Activated naive CD4-positive, alpha-beta T cell treated with Interleukin-2 at 50 U/mL for 16 hours (primary cell): ENCODE measurements around the gene LMOD3.

ENCODE experiments used
- DNase-seq: peaks from one replicate; pipeline ENCODE4 v3.0.0-alpha.2; 2020

LMOD3 gene

GRCh38 chr3:69121513-69121912, 882 bp downstream of the LMOD3 start:
- DNase-seq, result no peak

- DNase-seq, result peak; percentile 83
These were observed 1.4 kb downstream of the LMOD3 start for GRCh38 chr3:69120879-69121464.

GRCh38 chr3:69119681-69120080, 2.7 kb downstream of the LMOD3 start:
- DNase-seq, result no peak

DNA sequence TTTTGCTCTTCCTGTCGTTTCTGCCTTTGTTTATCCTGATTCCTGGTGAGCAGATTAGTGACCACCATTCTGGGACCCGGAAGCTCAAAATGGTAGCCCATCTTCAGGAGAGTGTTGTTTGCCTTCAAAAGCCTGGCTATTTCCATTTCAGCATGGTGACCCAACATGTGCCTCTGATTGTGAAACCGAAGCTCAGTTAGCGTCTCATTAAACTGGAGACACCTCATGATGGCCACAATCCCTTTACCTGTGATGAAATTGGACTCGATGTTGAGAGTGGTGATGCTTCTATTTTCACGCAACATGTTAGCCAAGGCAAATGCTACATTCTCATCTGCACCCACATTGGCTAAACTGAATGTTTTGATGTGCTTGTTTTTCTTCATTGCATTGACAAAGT, 3.3 kb downstream of the LMOD3 start:
- no peak for DNase-seq

- DNase-seq, result no peak
These were observed 3.8 kb downstream of the LMOD3 start for GRCh38 chr3:69118555-69118954.

- no peak for DNase-seq
These were observed 5.5 kb downstream of the LMOD3 start for GRCh38 chr3:69116897-69117296.

- DNase-seq, result no peak
These were observed 6.2 kb downstream of the LMOD3 start for GRCh38 chr3:69116162-69116561.

GRCh38 chr3:69115731-69116130, 6.7 kb downstream of the LMOD3 start:
- no peak for DNase-seq

- DNase-seq, result no peak
These were observed 8.9 kb downstream of the LMOD3 start for GRCh38 chr3:69113536-69113935.

- DNase-seq, result no peak
These were observed 11.4 kb downstream of the LMOD3 start for GRCh38 chr3:69110941-69111546.

DNA sequence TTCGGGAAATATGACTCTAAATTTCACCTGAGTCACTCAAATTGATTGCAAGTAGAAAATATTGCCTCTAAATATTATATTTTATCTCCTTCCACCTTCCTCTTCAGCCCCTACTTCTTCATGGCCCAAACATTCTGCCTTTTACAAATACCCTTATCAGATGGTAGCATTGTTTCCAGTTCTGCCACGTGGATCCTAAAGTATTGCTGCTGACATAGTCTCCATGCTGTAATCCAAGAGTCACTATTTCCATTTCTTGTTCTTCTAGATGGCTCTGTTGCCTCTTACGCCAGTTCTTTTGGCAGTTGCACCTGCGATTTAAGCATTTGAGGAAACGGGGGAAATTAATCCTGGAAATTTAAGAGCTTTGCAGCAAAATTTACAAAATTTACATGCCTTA, 13.6 kb downstream of the LMOD3 start:
- no peak for DNase-seq

- DNase-seq, result no peak
These were observed 14.6 kb downstream of the LMOD3 start for GRCh38 chr3:69107841-69108240.

DNA sequence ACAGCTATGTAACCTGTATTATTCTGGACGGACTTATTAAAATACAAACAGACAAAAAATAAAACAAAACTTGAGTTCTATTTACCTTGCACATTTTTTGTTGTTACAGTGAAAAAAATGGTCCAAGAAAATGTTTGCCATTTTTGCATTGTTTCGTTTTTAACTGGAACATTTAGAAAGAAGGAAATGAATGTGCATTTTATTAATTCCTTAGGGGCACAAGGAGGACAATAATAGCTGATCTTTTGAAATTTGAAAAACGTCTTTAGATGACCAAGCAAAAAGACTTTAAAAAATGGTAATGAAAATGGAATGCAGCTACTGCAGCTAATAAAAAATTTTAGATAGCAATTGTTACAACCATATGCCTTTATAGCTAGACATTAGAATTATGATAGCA, 17.1 kb downstream of the LMOD3 start:
- DNase-seq, result no peak

GRCh38 chr3:69104586-69104985, 17.8 kb downstream of the LMOD3 start:
- DNase-seq, result no peak

GRCh38 chr3:69103123-69103522, 19.3 kb downstream of the LMOD3 start:
- no peak for DNase-seq

GRCh38 chr3:69102384-69102783, 20.0 kb downstream of the LMOD3 start:
- no peak for DNase-seq

DNA sequence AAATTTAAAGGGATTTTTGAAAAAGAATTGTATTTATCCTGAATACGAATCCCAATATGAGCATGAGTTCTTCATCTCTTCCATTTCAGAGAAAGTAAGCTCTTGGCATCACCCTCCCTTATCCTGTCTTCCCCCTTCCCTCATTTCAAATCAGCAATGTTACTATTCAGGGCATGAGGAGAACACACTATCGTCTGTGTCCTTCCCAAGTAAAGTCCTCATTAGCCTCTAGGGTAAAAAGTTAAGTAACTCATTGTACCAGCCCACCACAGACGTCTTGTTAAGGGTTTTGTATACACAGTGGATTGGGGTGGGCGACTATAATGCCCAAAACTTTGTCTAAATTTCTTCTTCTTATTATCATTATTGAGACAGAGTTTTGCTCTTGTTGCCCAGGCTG, 22.8 kb downstream of the LMOD3 start:
- no peak for DNase-seq

DNA sequence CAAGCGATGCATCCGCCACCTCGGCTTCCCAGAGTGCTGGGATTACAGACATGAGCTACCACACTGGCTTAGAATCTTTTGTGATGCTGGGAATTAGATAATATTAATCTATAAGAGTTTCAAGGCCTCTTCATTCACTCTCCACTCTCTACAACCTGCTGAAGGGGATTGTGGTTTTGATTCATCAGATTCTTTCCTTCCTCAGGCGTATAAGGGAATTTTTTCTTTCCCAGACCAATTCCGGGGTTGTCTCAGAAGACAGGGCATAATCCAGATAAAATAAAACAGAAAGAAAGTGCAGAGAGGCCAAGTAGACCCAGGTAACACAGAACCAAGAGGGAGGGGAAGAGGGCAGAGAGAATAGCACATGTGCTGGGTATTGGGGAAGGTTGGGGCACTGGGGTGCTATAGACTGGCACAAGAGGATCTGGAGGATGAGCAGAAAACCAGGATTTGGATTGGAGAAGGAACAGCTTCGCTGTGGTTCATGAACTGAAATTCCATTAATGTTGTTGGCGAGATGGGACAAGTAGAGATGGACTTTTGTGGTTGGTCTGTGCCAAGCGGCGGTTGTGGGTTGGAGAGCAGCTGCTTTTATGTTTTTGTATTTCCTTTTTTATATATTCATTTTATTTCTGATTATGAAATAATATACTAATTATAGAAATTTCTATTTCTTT, 24.8 kb downstream of the LMOD3 start:
- DNase-seq, result no peak

- no peak for DNase-seq
These were observed 26.1 kb downstream of the LMOD3 start for GRCh38 chr3:69096299-69096698.

DNA sequence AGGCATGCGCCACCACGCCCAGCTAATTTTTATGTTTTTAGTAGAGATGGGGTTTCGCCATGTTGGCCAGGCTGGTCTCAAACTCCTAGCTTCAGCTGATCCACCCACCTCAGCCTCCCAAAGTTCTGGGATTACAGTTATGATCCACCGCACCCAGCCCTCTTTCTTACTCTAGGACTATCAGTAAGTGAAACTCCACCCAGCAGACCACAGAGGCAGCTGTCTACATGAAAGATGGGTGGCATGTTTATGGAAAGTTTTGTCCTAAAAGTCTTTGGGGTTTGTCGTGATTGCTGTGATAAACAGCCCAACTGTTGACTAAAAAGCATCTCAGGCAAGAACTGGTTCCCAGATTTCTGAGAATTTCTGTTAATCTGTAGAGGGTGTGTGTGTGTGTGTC, 26.8 kb downstream of the LMOD3 start:
- DNase-seq, result no peak

GRCh38 chr3:69094467-69095205, 27.8 kb downstream of the LMOD3 start:
- no peak for DNase-seq

GRCh38 chr3:69092030-69092516, 30.3 kb downstream of the LMOD3 start:
- DNase-seq, result no peak

DNA sequence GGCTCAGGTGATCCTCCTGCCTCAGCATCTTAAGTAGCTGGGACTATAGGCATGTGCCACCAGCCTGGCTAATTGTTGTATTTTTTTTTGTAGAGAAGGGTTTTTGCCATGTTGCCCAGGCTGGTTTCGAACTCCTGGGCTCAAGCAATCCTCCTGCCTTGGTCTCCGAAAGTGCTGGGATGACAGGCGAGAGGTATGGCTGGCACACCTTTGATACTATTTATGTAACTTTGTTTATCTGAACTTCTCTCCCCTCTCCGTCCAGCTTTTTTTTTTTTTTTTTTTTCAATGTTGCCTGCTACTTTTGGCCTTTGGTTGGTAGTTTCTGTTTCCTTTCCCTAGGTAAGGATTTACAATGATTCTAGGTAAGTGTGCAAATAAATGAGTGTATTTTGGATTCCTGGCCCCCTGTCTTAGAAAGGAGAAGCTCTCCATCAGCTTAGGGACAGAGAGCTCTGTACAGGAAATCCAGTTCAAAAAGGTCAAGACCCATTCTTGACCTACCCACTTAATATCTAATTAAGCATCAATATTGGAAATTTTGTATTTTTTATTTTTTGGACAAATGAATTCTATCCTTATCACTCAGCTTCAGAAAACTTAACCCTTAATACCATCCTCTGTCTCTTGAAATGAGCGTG, 30.9 kb downstream of the LMOD3 start:
- no peak for DNase-seq
